ENCODE results near the gene NFASC. TPM values are rescaled to one million over a fixed set of nuclear protein-coding genes. Genes with fewer than 3 reads are reported as not detected.

NFASC gene
- total and polyA plus RNA-seq, 4 donors = 0.23 to 5.4 (median 1.9) TPM

DNA sequence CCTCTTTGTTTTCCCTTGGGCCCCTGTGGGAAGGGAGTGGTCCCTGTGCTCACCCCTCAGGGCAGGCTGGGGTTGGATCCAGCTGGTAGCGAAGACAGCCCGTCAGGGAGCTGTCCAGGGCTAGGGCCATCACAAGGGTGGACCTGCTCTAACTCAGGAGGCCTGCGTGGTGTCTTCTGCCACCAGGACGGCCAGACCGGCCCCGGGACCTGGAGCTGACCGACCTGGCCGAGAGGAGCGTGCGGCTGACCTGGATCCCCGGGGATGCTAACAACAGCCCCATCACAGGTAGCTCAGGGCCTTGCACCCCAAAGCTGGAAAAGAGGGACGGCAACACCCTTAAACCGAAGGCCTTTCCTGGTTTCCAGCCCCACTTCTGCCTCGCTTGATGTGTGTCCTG, 108.1 kb downstream of the NFASC start:
- no peak for DNase-seq (ENCODE audit: low spot score)
- Histone ChIP-seq H3K27ac (ENCODE audit: low read depth in 1 of 2, low read length in 2 of 2) (no peak overlapping the region), H3K9me3 (ENCODE audit: control insufficient read depth in 4 of 4, low read length in 3 of 4) (no peaks in the 10 kb centered on the region), H3K4me3 (ENCODE audit: low read depth in 1 of 3, low read length in 3 of 3) (no peak overlapping the region), H3K9ac (ENCODE audit: low read depth in 1 of 2, low read length in 2 of 2) (no peak overlapping the region), H3K36me3 (ENCODE audit: control insufficient read depth in 4 of 4, insufficient read depth in 3 of 4, low read depth in 1 of 4, low read length in 3 of 4) (no peaks in the 10 kb centered on the region), H3K4me1 (ENCODE audit: control insufficient read depth in 4 of 4, insufficient read depth in 4 of 4, low read length in 3 of 4) (no peaks in the 10 kb centered on the region), H3K27me3 (ENCODE audit: control insufficient read depth in 4 of 4, insufficient read depth in 4 of 4, low read length in 3 of 4) (no peaks in the 10 kb centered on the region)
- TF ChIP-seq, protein P1, sequence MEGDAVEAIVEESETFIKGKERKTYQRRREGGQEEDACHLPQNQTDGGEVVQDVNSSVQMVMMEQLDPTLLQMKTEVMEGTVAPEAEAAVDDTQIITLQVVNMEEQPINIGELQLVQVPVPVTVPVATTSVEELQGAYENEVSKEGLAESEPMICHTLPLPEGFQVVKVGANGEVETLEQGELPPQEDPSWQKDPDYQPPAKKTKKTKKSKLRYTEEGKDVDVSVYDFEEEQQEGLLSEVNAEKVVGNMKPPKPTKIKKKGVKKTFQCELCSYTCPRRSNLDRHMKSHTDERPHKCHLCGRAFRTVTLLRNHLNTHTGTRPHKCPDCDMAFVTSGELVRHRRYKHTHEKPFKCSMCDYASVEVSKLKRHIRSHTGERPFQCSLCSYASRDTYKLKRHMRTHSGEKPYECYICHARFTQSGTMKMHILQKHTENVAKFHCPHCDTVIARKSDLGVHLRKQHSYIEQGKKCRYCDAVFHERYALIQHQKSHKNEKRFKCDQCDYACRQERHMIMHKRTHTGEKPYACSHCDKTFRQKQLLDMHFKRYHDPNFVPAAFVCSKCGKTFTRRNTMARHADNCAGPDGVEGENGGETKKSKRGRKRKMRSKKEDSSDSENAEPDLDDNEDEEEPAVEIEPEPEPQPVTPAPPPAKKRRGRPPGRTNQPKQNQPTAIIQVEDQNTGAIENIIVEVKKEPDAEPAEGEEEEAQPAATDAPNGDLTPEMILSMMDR (IDR thresholded peaks at IDR 0.05; ENCODE audit: low read depth, low read length, missing input control) = no peak
- TF ChIP-seq NR2F2 (IDR thresholded peaks at IDR 0.05) (no peak), RAD21 (IDR thresholded peaks at IDR 0.05) (no peak), TAF1 (conservative IDR thresholded peaks at IDR 0.05) (no peak), JUND (IDR thresholded peaks at IDR 0.05) (no peak), FOXA2 (IDR thresholded peaks at IDR 0.05) (no peak), YY1 (IDR thresholded peaks at IDR 0.05) (no peak), FOXA1 (IDR thresholded peaks at IDR 0.05) (no peak), GABPA (IDR thresholded peaks at IDR 0.05 in 1 of 2, conservative IDR thresholded peaks at IDR 0.05 in 1 of 2) (no peak), SP1 (IDR thresholded peaks at IDR 0.05) (no peak), HNF4A (conservative IDR thresholded peaks at IDR 0.05) (no peak), HNF4G (IDR thresholded peaks at IDR 0.05) (no peak)
- TF ChIP-seq, protein P2, sequence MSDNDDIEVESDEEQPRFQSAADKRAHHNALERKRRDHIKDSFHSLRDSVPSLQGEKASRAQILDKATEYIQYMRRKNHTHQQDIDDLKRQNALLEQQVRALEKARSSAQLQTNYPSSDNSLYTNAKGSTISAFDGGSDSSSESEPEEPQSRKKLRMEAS (IDR thresholded peaks at IDR 0.05) = no peak
- TF ChIP-seq, protein P3, sequence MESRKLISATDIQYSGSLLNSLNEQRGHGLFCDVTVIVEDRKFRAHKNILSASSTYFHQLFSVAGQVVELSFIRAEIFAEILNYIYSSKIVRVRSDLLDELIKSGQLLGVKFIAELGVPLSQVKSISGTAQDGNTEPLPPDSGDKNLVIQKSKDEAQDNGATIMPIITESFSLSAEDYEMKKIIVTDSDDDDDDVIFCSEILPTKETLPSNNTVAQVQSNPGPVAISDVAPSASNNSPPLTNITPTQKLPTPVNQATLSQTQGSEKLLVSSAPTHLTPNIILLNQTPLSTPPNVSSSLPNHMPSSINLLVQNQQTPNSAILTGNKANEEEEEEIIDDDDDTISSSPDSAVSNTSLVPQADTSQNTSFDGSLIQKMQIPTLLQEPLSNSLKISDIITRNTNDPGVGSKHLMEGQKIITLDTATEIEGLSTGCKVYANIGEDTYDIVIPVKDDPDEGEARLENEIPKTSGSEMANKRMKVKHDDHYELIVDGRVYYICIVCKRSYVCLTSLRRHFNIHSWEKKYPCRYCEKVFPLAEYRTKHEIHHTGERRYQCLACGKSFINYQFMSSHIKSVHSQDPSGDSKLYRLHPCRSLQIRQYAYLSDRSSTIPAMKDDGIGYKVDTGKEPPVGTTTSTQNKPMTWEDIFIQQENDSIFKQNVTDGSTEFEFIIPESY (IDR thresholded peaks at IDR 0.05) = no peak
- TF ChIP-seq, protein P4, sequence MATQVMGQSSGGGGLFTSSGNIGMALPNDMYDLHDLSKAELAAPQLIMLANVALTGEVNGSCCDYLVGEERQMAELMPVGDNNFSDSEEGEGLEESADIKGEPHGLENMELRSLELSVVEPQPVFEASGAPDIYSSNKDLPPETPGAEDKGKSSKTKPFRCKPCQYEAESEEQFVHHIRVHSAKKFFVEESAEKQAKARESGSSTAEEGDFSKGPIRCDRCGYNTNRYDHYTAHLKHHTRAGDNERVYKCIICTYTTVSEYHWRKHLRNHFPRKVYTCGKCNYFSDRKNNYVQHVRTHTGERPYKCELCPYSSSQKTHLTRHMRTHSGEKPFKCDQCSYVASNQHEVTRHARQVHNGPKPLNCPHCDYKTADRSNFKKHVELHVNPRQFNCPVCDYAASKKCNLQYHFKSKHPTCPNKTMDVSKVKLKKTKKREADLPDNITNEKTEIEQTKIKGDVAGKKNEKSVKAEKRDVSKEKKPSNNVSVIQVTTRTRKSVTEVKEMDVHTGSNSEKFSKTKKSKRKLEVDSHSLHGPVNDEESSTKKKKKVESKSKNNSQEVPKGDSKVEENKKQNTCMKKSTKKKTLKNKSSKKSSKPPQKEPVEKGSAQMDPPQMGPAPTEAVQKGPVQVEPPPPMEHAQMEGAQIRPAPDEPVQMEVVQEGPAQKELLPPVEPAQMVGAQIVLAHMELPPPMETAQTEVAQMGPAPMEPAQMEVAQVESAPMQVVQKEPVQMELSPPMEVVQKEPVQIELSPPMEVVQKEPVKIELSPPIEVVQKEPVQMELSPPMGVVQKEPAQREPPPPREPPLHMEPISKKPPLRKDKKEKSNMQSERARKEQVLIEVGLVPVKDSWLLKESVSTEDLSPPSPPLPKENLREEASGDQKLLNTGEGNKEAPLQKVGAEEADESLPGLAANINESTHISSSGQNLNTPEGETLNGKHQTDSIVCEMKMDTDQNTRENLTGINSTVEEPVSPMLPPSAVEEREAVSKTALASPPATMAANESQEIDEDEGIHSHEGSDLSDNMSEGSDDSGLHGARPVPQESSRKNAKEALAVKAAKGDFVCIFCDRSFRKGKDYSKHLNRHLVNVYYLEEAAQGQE (IDR thresholded peaks at IDR 0.05) = no peak
- 96% methylated on average over 14 of the region's 14 CpGs for WGBS

DNA sequence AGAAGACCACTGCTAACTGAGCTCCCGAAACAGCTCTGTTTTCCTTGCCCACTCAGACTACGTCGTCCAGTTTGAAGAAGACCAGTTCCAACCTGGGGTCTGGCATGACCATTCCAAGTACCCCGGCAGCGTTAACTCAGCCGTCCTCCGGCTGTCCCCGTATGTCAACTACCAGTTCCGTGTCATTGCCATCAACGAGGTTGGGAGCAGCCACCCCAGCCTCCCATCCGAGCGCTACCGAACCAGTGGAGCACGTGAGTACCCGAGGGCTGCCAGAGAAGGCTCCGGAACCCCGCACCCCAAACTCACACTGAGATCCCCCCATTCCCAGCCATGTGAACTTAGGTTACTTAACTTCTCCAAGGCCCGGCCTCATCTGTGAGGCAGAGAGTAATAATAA, 108.6 kb downstream of the NFASC start:
- Histone ChIP-seq H3K9me3 (ENCODE audit: control insufficient read depth in 4 of 4, low read length in 3 of 4) (no peaks in the 10 kb centered on the region), H3K9ac (ENCODE audit: low read depth in 1 of 2, low read length in 2 of 2) (no peak overlapping the region), H3K4me1 (ENCODE audit: control insufficient read depth in 4 of 4, insufficient read depth in 4 of 4, low read length in 3 of 4) (no peaks in the 10 kb centered on the region), H3K4me3 (ENCODE audit: low read depth in 1 of 3, low read length in 3 of 3) (no peak overlapping the region), H3K27me3 (ENCODE audit: control insufficient read depth in 4 of 4, insufficient read depth in 4 of 4, low read length in 3 of 4) (no peaks in the 10 kb centered on the region), H3K36me3 (ENCODE audit: control insufficient read depth in 4 of 4, insufficient read depth in 3 of 4, low read depth in 1 of 4, low read length in 3 of 4) (no peaks in the 10 kb centered on the region), H3K27ac (ENCODE audit: low read depth in 1 of 2, low read length in 2 of 2) (no peak overlapping the region)
- DNase-seq (ENCODE audit: low spot score) = no peak
- WGBS = 96% methylated on average over 18 of the region's 18 CpGs
- no peak for TF ChIP-seq FOXA1 (IDR thresholded peaks at IDR 0.05)
- TF ChIP-seq YY1 (IDR thresholded peaks at IDR 0.05) = no peak
- TF ChIP-seq, protein P1 (IDR thresholded peaks at IDR 0.05; ENCODE audit: low read depth, low read length, missing input control) = no peak
- TF ChIP-seq, protein P5, sequence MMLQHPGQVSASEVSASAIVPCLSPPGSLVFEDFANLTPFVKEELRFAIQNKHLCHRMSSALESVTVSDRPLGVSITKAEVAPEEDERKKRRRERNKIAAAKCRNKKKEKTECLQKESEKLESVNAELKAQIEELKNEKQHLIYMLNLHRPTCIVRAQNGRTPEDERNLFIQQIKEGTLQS (IDR thresholded peaks at IDR 0.05) = no peak
- TF ChIP-seq GABPA (IDR thresholded peaks at IDR 0.05 in 1 of 2, conservative IDR thresholded peaks at IDR 0.05 in 1 of 2) = no peak
- TF ChIP-seq JUND (IDR thresholded peaks at IDR 0.05) = no peak
- TF ChIP-seq, protein P4 (IDR thresholded peaks at IDR 0.05) = no peak
- no peak for TF ChIP-seq NR2F2 (IDR thresholded peaks at IDR 0.05)
- no peak for TF ChIP-seq TAF1 (conservative IDR thresholded peaks at IDR 0.05)
